HEK293 (cell line): ENCODE measurements around the gene RPL36AL.
A peak's percentile ranks its signal among the peaks of the same experiment; 100 is the strongest.

ENCODE experiments used
- BCL6B ChIP-seq: fragments of 450-650 bp; formaldehyde crosslinking; IDR thresholded peaks from 2 replicates; pipeline ENCODE4 v1.5.1; 2017; ENCODE audit warnings: missing biosample characterization, missing genetic modification characterization
- GLI2 ChIP-seq: fragments of 450-650 bp; formaldehyde crosslinking; IDR thresholded peaks from 2 replicates; pipeline ENCODE4; 2017; ENCODE audit warnings: missing biosample characterization, missing genetic modification characterization, low read depth, borderline replicate concordance
- KLF10 ChIP-seq: fragments of 450-650 bp; IDR thresholded peaks from 2 replicates; pipeline ENCODE4 v1.5.1; 2018; ENCODE audit warnings: missing biosample characterization, mild to moderate bottlenecking, missing genetic modification characterization
- KLF9 ChIP-seq: fragments of 450-650 bp; formaldehyde crosslinking; IDR thresholded peaks from 2 replicates; pipeline ENCODE4 v1.5.1; 2016; ENCODE audit warnings: missing biosample characterization, missing genetic modification characterization, low read depth
- OSR2 ChIP-seq: fragments of 450-650 bp; formaldehyde crosslinking; IDR thresholded peaks from 2 replicates; pipeline ENCODE4 v1.5.1; 2016; ENCODE audit warnings: missing biosample characterization, missing genetic modification characterization
- PRDM6 ChIP-seq: fragments of 450-650 bp; formaldehyde crosslinking; IDR thresholded peaks from 2 replicates; pipeline ENCODE4 v1.5.1; 2017; ENCODE audit warnings: missing biosample characterization, missing genetic modification characterization
- SP2 ChIP-seq: fragments of 450-650 bp; formaldehyde crosslinking; IDR thresholded peaks from 2 replicates; pipeline ENCODE4 v1.5.1; 2016; ENCODE audit warnings: missing biosample characterization, missing genetic modification characterization
- SP7 ChIP-seq: fragments of 450-650 bp; formaldehyde crosslinking; IDR thresholded peaks from 2 replicates; pipeline ENCODE4 v1.5.1; 2016; ENCODE audit warnings: missing biosample characterization, missing genetic modification characterization
- TCF7L2 ChIP-seq: IDR thresholded peaks from 2 replicates; pipeline ENCODE4 v1.6.1; 2011; ENCODE audit warnings: low read depth, mild to moderate bottlenecking, inconsistent platforms, low read length, moderate library complexity, borderline replicate concordance
- YY2 ChIP-seq: fragments of 450-650 bp; formaldehyde crosslinking; IDR thresholded peaks from 2 replicates; pipeline ENCODE4 v1.5.1; 2016; ENCODE audit warnings: missing biosample characterization, missing genetic modification characterization
- ZBTB26 ChIP-seq: fragments of 450-650 bp; formaldehyde crosslinking; optimal IDR thresholded peaks from 2 replicates; pipeline ENCODE3; 2016; ENCODE audit warnings: missing biosample characterization, mild to moderate bottlenecking, missing genetic modification characterization
- ZNF140 ChIP-seq: fragments of 450-650 bp; formaldehyde crosslinking; IDR thresholded peaks from 2 replicates; pipeline ENCODE4 v1.5.1; 2016; ENCODE audit warnings: missing biosample characterization, missing genetic modification characterization
- ZNF157 ChIP-seq: fragments of 450-650 bp; formaldehyde crosslinking; IDR thresholded peaks from 2 replicates; pipeline ENCODE4 v1.5.1; 2016; ENCODE audit warnings: missing biosample characterization, missing genetic modification characterization
- ZNF174 ChIP-seq: fragments of 450-650 bp; formaldehyde crosslinking; IDR thresholded peaks from 2 replicates; pipeline ENCODE4 v1.5.0; 2017; ENCODE audit warnings: missing biosample characterization, mild to moderate bottlenecking, missing genetic modification characterization
- ZNF2 ChIP-seq: fragments of 450-650 bp; formaldehyde crosslinking; IDR thresholded peaks from 2 replicates; pipeline ENCODE4 v1.5.1; 2016; ENCODE audit warnings: missing biosample characterization, missing genetic modification characterization
- ZNF221 ChIP-seq: fragments of 450-650 bp; formaldehyde crosslinking; IDR thresholded peaks from 2 replicates; pipeline ENCODE4 v1.5.1; 2017; ENCODE audit warnings: missing biosample characterization, missing genetic modification characterization, borderline replicate concordance
- ZNF266 ChIP-seq: fragments of 450-650 bp; formaldehyde crosslinking; IDR thresholded peaks from 2 replicates; pipeline ENCODE4 v1.5.1; 2016; ENCODE audit warnings: missing biosample characterization, missing genetic modification characterization, low read depth
- ZNF571 ChIP-seq: fragments of 450-650 bp; formaldehyde crosslinking; IDR thresholded peaks from 2 replicates; pipeline ENCODE4 v1.5.0; 2017; ENCODE audit warnings: missing biosample characterization, missing genetic modification characterization
- ZNF629 ChIP-seq: fragments of 450-650 bp; formaldehyde crosslinking; IDR thresholded peaks from 2 replicates; pipeline ENCODE4 v1.5.1; 2017; ENCODE audit warnings: missing biosample characterization, missing genetic modification characterization
- ZNF660 ChIP-seq: fragments of 450-650 bp; IDR thresholded peaks from 2 replicates; pipeline ENCODE4 v1.5.1; 2018; ENCODE audit warnings: missing biosample characterization, mild to moderate bottlenecking, missing genetic modification characterization
- ZNF670 ChIP-seq: fragments of 450-650 bp; formaldehyde crosslinking; IDR thresholded peaks from 2 replicates; pipeline ENCODE4 v1.5.1; 2016; ENCODE audit warnings: missing biosample characterization, missing genetic modification characterization, low read depth
- ZNF837 ChIP-seq: fragments of 450-650 bp; formaldehyde crosslinking; IDR thresholded peaks from 2 replicates; pipeline ENCODE4 v1.5.1; 2016; ENCODE audit warnings: missing biosample characterization, missing genetic modification characterization
- ZSCAN23 ChIP-seq: fragments of 450-650 bp; formaldehyde crosslinking; IDR thresholded peaks from 2 replicates; pipeline ENCODE4 v1.5.1; 2016; ENCODE audit warnings: missing biosample characterization, missing genetic modification characterization
- ZXDB ChIP-seq: fragments of 450-650 bp; formaldehyde crosslinking; IDR thresholded peaks from 2 replicates; pipeline ENCODE4 v1.5.1; 2016; ENCODE audit warnings: missing biosample characterization, missing genetic modification characterization
- TF ChIP-seq, protein P1 (sequence below): fragments of 450-650 bp; formaldehyde crosslinking; IDR thresholded peaks from 2 replicates; pipeline ENCODE4 v1.5.1; 2016; ENCODE audit warnings: missing biosample characterization, missing genetic modification characterization
- TF ChIP-seq, protein P2 (sequence below): fragments of 450-650 bp; formaldehyde crosslinking; IDR thresholded peaks from 2 replicates; pipeline ENCODE4 v1.5.1; 2016; ENCODE audit warnings: missing biosample characterization, missing genetic modification characterization
- TF ChIP-seq, protein P3 (sequence below): fragments of 450-650 bp; formaldehyde crosslinking; IDR thresholded peaks from 2 replicates; pipeline ENCODE4 v1.5.1; 2016; ENCODE audit warnings: missing biosample characterization, missing genetic modification characterization
- TF ChIP-seq, protein P4 (sequence below): fragments of 450-650 bp; formaldehyde crosslinking; IDR thresholded peaks from 2 replicates; pipeline ENCODE4 v1.5.1; 2016; ENCODE audit warnings: missing biosample characterization, missing genetic modification characterization

RPL36AL gene

DNA sequence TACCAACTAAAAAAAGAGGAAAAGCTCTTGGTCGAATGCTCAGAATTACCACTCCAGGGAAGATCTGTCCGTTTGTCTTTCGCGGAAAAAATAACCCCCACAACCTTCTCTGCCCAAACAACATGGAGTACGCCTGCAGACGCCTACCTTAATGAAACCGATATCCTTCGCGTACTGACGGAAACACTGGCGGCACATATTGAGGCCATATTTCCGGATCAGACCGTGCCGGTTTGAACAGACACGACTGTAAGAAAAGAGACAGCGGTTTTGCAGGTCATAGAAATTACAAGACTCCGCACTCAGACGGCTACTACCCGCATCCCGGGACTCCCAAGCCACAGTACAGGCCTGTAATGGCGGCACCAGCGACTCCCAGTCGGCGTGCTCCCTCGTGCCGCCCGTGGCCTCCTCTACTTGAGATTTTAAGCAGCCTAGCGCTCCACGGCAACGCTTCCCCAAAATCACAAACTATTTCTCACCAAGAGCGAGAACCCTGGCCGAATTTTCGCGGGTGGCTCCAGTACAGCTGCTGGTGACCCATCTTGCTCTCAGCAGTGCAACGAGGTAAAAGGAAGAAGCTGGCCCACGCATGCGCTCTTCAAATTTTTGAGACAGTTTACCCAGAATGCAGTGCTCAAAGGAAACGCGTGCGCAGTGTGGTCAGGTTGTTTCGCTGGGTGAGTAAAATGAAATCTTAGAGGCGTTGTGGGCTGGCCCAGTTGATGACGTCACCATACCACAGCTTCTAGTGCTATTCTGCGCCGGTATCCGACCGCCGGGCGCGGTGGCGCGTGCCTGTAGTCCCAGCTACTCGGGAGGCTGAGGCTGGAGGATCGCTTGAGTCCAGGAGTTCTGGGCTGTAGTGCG, 34.4 kb downstream of the RPL36AL start, which contains the start of gene RPS29 (continued):
- TF ChIP-seq, protein P1, sequence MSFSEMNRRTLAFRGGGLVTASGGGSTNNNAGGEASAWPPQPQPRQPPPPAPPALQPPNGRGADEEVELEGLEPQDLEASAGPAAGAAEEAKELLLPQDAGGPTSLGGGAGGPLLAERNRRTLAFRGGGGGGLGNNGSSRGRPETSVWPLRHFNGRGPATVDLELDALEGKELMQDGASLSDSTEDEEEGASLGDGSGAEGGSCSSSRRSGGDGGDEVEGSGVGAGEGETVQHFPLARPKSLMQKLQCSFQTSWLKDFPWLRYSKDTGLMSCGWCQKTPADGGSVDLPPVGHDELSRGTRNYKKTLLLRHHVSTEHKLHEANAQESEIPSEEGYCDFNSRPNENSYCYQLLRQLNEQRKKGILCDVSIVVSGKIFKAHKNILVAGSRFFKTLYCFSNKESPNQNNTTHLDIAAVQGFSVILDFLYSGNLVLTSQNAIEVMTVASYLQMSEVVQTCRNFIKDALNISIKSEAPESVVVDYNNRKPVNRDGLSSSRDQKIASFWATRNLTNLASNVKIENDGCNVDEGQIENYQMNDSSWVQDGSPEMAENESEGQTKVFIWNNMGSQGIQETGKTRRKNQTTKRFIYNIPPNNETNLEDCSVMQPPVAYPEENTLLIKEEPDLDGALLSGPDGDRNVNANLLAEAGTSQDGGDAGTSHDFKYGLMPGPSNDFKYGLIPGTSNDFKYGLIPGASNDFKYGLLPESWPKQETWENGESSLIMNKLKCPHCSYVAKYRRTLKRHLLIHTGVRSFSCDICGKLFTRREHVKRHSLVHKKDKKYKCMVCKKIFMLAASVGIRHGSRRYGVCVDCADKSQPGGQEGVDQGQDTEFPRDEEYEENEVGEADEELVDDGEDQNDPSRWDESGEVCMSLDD = peak; percentile 84; the same call in 1 of the 2 replicates
- peak; percentile 30; the same call in 1 of the 2 replicates for TF ChIP-seq KLF10
- peak; percentile 43; the same call in 1 of the 2 replicates for TF ChIP-seq ZNF140
- peak; percentile 85 for TF ChIP-seq SP7 (tag by site-specific recombination)
- TF ChIP-seq BCL6B = no peak
- no peak for TF ChIP-seq TCF7L2
- no peak for TF ChIP-seq ZNF266 (tag by site-specific recombination)
- peak; percentile 81 for TF ChIP-seq ZXDB
- TF ChIP-seq ZNF837 (tag by site-specific recombination) = no peak
- TF ChIP-seq, protein P2, sequence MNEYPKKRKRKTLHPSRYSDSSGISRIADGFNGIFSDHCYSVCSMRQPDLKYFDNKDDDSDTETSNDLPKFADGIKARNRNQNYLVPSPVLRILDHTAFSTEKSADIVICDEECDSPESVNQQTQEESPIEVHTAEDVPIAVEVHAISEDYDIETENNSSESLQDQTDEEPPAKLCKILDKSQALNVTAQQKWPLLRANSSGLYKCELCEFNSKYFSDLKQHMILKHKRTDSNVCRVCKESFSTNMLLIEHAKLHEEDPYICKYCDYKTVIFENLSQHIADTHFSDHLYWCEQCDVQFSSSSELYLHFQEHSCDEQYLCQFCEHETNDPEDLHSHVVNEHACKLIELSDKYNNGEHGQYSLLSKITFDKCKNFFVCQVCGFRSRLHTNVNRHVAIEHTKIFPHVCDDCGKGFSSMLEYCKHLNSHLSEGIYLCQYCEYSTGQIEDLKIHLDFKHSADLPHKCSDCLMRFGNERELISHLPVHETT = peak; percentile 60
- no peak for TF ChIP-seq ZNF221 (tag by site-specific recombination)
- peak; percentile 96 for TF ChIP-seq ZNF629 (tag by site-specific recombination)
- TF ChIP-seq ZNF157 (tag by site-specific recombination) = no peak
- no peak for TF ChIP-seq ZNF670 (tag by site-specific recombination)
- TF ChIP-seq ZSCAN23 = peak; percentile 63; the same call in 1 of the 2 replicates
- peak; percentile 79; the same call in 1 of the 2 replicates for TF ChIP-seq ZNF2 (tag by site-specific recombination)
- peak; percentile 79 for TF ChIP-seq YY2 (tag by site-specific recombination)
- TF ChIP-seq ZNF660 (tag by site-specific recombination) = no peak
- TF ChIP-seq ZBTB26 (tag by site-specific recombination) = peak; percentile 75
- TF ChIP-seq OSR2 = peak; percentile 62; the same call in 1 of the 2 replicates
- TF ChIP-seq GLI2 (tag by site-specific recombination) = no peak
- TF ChIP-seq, protein P3, sequence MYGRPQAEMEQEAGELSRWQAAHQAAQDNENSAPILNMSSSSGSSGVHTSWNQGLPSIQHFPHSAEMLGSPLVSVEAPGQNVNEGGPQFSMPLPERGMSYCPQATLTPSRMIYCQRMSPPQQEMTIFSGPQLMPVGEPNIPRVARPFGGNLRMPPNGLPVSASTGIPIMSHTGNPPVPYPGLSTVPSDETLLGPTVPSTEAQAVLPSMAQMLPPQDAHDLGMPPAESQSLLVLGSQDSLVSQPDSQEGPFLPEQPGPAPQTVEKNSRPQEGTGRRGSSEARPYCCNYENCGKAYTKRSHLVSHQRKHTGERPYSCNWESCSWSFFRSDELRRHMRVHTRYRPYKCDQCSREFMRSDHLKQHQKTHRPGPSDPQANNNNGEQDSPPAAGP (tag by site-specific recombination) = peak; percentile 93
- TF ChIP-seq PRDM6 (tag by site-specific recombination) = no peak
- no peak for TF ChIP-seq ZNF174 (tag by site-specific recombination)
- TF ChIP-seq, protein P4, sequence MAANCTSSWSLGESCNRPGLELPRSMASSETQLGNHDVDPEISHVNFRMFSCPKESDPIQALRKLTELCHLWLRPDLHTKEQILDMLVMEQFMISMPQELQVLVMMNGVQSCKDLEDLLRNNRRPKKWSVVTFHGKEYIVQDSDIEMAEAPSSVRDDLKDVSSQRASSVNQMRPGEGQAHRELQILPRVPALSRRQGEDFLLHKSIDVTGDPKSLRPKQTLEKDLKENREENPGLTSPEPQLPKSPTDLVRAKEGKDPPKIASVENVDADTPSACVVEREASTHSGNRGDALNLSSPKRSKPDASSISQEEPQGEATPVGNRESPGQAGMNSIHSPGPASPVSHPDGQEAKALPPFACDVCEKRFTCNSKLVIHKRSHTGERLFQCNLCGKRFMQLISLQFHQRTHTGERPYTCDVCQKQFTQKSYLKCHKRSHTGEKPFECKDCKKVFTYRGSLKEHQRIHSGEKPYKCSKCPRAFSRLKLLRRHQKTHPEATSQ (tag by site-specific recombination) = 0 out of 2 replicates have a peak, but pooled peaks have one; percentile 84
- peak; percentile 71 for TF ChIP-seq KLF9 (tag by site-specific recombination)
- TF ChIP-seq SP2 (tag by site-specific recombination) = peak; percentile 54
- TF ChIP-seq ZNF571 (tag by site-specific recombination) = no peak
